Endothelial cell (in vitro differentiated cells): ENCODE data around the gene TMEM134. TPM values are rescaled to one million over a fixed set of nuclear protein-coding genes. Genes with fewer than 3 reads are reported as not detected.

Experiments
- DNase-seq: peaks from one replicate; pipeline ENCODE4 v3.0.0; 2021; ENCODE audit warnings: low spot score
- H3K27ac Mint-ChIP-seq: one replicate; pipeline ENCODE4 v1.8.0; 2021; ENCODE audit warnings: mixed read lengths, inconsistent platforms; ENCODE audit not compliant: unreplicated experiment
- H3K27me3 Mint-ChIP-seq: one replicate; pipeline ENCODE4 v1.8.0; 2021; ENCODE audit warnings: mild to moderate bottlenecking, moderate library complexity, mixed read lengths, inconsistent platforms; ENCODE audit not compliant: unreplicated experiment
- H3K36me3 Mint-ChIP-seq: one replicate; pipeline ENCODE4 v1.8.0; 2021; ENCODE audit warnings: mild to moderate bottlenecking, low read depth, mixed read lengths, inconsistent platforms; ENCODE audit not compliant: unreplicated experiment
- H3K4me1 Mint-ChIP-seq: one replicate; pipeline ENCODE4 v1.8.0; 2021; ENCODE audit warnings: mild to moderate bottlenecking, mixed read lengths, inconsistent platforms; ENCODE audit not compliant: unreplicated experiment
- H3K4me3 Mint-ChIP-seq: one replicate; pipeline ENCODE4 v1.8.0; 2021; ENCODE audit warnings: mild to moderate bottlenecking, mixed read lengths, inconsistent platforms; ENCODE audit not compliant: unreplicated experiment
- H3K9me3 Mint-ChIP-seq: one replicate; pipeline ENCODE4 v1.8.0; 2021; ENCODE audit warnings: mixed read lengths, inconsistent platforms; ENCODE audit not compliant: unreplicated experiment
- CTCF ChIP-seq: fragments of 200-600 bp; sonication (generic); IDR thresholded peaks from one replicate; pipeline ENCODE4 v1.5.0; 2021; ENCODE audit warnings: antibody characterized with exemption; ENCODE audit not compliant: unreplicated experiment
- total RNA-seq: library from RNA; stranded (reverse); fragmentation: NEBNext Ultra II Directional; extraction: Animal tissue kit (Norgen Biotek cat#: 25700); gene quantifications from one replicate; pipeline ENCODE4 v1.2.1, GENCODE V29; 2021; ENCODE audit not compliant: unreplicated experiment

The TMEM134 gene
- total RNA-seq, 1 donor from 2014 or later, result 47.4 TPM

- no peak for TF ChIP-seq CTCF
- H3K27ac Mint-ChIP-seq, result peak overlapping the region; percentile 10
- H3K4me1 Mint-ChIP-seq, result peaks cover 9% of the 10 kb centered on the region
- no peaks in the 10 kb centered on the region for H3K9me3 Mint-ChIP-seq
- peaks cover 5% of the 10 kb centered on the region for H3K27me3 Mint-ChIP-seq
- H3K36me3 Mint-ChIP-seq, result peaks cover 11% of the 10 kb centered on the region
- peak overlapping the region; percentile 83 for H3K4me3 Mint-ChIP-seq
- DNase-seq, result no peak
These were observed 34.3 kb upstream of the TMEM134 start for GRCh38 chr11:67503119-67504004.

- Mint-ChIP-seq H3K27ac (peak overlapping the region; percentile 10), H3K36me3 (peaks cover 11% of the 10 kb centered on the region), H3K4me3 (peak overlapping the region; percentile 83), H3K4me1 (peaks cover 9% of the 10 kb centered on the region), H3K27me3 (peaks cover 5% of the 10 kb centered on the region), H3K9me3 (no peaks in the 10 kb centered on the region)
- no peak for TF ChIP-seq CTCF
- no peak for DNase-seq
These were observed 33.4 kb upstream of the TMEM134 start for GRCh38 chr11:67502328-67502979.

- Mint-ChIP-seq H3K4me1 (peaks cover 6% of the 10 kb centered on the region), H3K27ac (no peak overlapping the region), H3K27me3 (peaks cover 5% of the 10 kb centered on the region), H3K4me3 (no peak overlapping the region), H3K36me3 (peaks cover 11% of the 10 kb centered on the region), H3K9me3 (no peaks in the 10 kb centered on the region)
- no peak for TF ChIP-seq CTCF
- no peak for DNase-seq
These were observed 32.8 kb upstream of the TMEM134 start for GRCh38 chr11:67501854-67502253.

- DNase-seq, result no peak
- H3K36me3 Mint-ChIP-seq, result peaks cover 11% of the 10 kb centered on the region
- peaks cover 5% of the 10 kb centered on the region for H3K27me3 Mint-ChIP-seq
- H3K4me1 Mint-ChIP-seq, result peaks cover 6% of the 10 kb centered on the region
- H3K4me3 Mint-ChIP-seq, result no peak overlapping the region
- H3K9me3 Mint-ChIP-seq, result no peaks in the 10 kb centered on the region
- no peak for TF ChIP-seq CTCF
- no peak overlapping the region for H3K27ac Mint-ChIP-seq
These were observed 32.0 kb upstream of the TMEM134 start for GRCh38 chr11:67500831-67501715.
